Measurements from ENCODE around the gene UPK1A.
"Not testable (repeated sequence)": the region's sequence is repeated elsewhere in the genome, so short reads cannot be mapped to it uniquely, and the experiment has no call there.

DNA sequence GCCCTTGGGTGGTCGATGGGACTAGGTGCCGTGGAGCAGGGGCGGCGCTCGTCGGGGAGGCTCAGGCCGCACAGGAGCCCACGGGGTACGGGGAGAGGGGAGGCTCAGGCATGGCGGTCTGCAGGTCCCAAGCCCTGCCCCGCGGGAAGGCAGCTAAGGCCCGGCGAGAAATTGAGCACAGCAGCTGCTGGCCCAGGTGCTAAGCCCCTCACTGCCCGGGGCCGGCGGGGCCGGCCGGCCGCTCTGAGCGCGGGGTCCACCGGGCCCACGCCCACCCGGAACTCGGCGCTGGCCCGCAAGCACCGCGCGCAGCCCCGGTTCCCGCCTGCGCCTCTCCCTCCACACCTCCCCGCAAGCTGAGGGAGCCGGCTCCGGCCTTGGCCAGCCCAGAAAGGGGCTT is 24.8 kb downstream of the UPK1A start:
- TF ChIP-seq L3MBTL2 (conservative IDR thresholded peaks at IDR 0.05); ELF4 (IDR thresholded peaks at IDR 0.05); SUZ12 (IDR thresholded peaks at IDR 0.05); TARDBP (IDR thresholded peaks at IDR 0.05); FOXK2 (IDR thresholded peaks at IDR 0.05); ARNT (IDR thresholded peaks at IDR 0.05); HDGF (IDR thresholded peaks at IDR 0.05; ENCODE audit: borderline replicate concordance); SP1 (IDR thresholded peaks at IDR 0.05): not testable (repeated sequence)
